ENCODE data around the gene BEST3. TPM values are rescaled to one million over a fixed set of nuclear protein-coding genes. Genes with fewer than 3 reads are reported as not detected.

Gene BEST3
- total and polyA plus RNA-seq, 7 experiments from 2014 or later: not detected

DNA sequence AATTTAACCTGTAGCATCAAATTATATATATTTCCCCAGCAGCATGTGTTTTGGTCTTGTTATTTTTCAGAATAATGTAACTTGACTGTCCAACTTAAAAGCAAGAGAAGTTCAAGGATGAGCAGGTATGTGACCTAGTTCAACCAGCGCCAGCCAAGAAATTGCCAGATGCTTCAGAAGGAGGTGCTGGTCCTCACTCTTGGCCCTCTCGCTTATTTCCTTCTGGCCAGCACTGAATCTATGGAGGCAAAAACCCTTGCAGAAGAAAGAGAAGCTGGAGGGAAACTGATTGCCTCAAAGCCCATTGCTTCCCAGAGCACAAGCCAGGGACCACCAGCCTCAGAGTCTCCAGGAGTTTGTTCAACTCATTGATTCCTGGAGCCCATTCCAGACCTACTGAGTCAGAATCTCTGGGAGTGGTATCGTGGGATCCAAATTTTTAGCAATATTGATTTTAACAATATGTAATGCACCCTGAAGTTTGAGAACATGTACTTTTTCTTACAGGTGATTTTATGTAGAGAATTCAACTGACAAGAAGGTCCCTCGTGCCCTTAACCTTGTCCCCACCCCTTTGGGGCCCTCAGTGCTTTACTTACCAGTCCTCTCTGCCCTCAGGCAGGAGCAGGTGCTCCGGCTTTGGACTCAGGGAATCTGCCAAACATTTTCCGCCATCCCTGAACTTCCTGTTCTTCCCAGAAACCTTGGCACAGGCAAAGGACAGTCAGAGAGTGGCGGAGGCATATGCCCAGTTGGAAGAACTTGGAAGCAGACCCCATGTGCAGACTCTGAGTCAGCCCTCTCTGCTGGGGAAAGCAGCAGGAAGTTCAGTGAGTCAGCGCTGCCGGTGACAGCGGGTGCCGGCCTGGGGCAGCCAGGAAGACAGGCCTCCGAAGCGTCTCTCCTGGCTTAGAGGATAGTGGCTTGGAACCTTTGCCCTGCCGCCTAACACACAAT is 10.4 kb downstream of the BEST3 start:
- intact Hi-C loops (cut with micrococcal nuclease): no loop called here
- peak in 1 of 9 donors; percentile 23 for DNase-seq
- POLR2A ChIA-PET: no interaction called here
- CTCF ChIA-PET: no interaction called here
- Histone ChIP-seq H3K27me3 (ENCODE audit: control insufficient read depth in 2 of 2, insufficient read depth in 2 of 2, low read length in 2 of 2) (no peaks in the 10 kb centered on the region), H3K4me1 (ENCODE audit: control insufficient read depth in 2 of 2, insufficient read depth in 2 of 2, low read length in 2 of 2) (no peaks in the 10 kb centered on the region), H3K36me3 (ENCODE audit: control insufficient read depth in 2 of 3, insufficient read depth in 3 of 3, low read length in 3 of 3) (no peaks in the 10 kb centered on the region), H3K4me3 (ENCODE audit: low read length) (no peak overlapping the region), H3K9me3 (ENCODE audit: control insufficient read depth in 2 of 3, low read length in 3 of 3) (no peaks in the 10 kb centered on the region), H3K27ac (ENCODE audit: low read depth, low read length) (no peak overlapping the region)
- Mint-ChIP-seq H3K4me3 (no peak overlapping the region), H3K9me3 (no peaks in the 10 kb centered on the region), H3K27me3 (peaks cover 17 to 36% (median 20%) of the 10 kb centered on the region in 5 donors), H3K27ac (peak overlapping the region in 1 of 9 donors; percentile 5), H3K4me1 (peaks cover 0 to 5% (median 0%) of the 10 kb centered on the region in 7 donors), H3K36me3 (no peaks in the 10 kb centered on the region)
- ATAC-seq: peak; percentile 69

GRCh38 chr12:69688021-69688420 is 11.1 kb downstream of the BEST3 start:
- H3K4me3 Mint-ChIP-seq: no peak overlapping the region
- ATAC-seq: no peak
- H3K9me3 Mint-ChIP-seq: no peaks in the 10 kb centered on the region
- H3K27ac ChIP-seq (ENCODE audit: low read depth, low read length): no peak overlapping the region
- DNase-seq: no peak
- ChIA-PET CTCF (no interaction called here), POLR2A (no interaction called here)
- peaks cover 17 to 36% (median 20%) of the 10 kb centered on the region in 5 donors for H3K27me3 Mint-ChIP-seq
- no peaks in the 10 kb centered on the region for H3K9me3 ChIP-seq (ENCODE audit: control insufficient read depth in 2 of 3, low read length in 3 of 3)
- H3K4me1 Mint-ChIP-seq: peaks cover 0 to 5% (median 0%) of the 10 kb centered on the region in 7 donors
- no peak overlapping the region for H3K27ac Mint-ChIP-seq
- intact Hi-C loops (cut with micrococcal nuclease): no loop called here
- no peaks in the 10 kb centered on the region for H3K36me3 ChIP-seq (ENCODE audit: control insufficient read depth in 2 of 3, insufficient read depth in 3 of 3, low read length in 3 of 3)
- H3K4me3 ChIP-seq (ENCODE audit: low read length): no peak overlapping the region
- no peaks in the 10 kb centered on the region for H3K36me3 Mint-ChIP-seq
- H3K27me3 ChIP-seq (ENCODE audit: control insufficient read depth in 2 of 2, insufficient read depth in 2 of 2, low read length in 2 of 2): no peaks in the 10 kb centered on the region
- H3K4me1 ChIP-seq (ENCODE audit: control insufficient read depth in 2 of 2, insufficient read depth in 2 of 2, low read length in 2 of 2): no peaks in the 10 kb centered on the region

DNA sequence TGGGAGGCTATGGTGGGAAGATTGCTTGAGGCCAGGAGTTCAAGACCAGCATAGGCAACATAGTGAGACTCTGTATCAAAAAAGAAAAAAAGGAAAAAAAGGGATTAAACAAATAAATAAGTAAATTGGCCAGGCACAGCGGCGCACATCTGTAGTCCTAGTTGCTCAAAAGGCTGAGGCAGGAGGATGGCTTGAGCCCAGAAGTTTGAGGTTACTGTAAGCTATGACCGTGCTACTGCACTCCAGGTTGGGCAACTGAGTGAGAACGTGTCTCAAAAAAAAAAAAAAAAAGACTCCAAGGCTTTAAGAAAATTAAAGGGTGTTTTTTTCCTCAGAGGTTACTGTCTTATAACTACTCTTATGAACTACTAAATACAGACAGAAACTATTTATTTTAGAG is 11.7 kb downstream of the BEST3 start:
- Mint-ChIP-seq H3K36me3 (no peaks in the 10 kb centered on the region), H3K4me1 (peaks cover 0 to 5% (median 0%) of the 10 kb centered on the region in 7 donors), H3K27me3 (peaks cover 17 to 36% (median 23%) of the 10 kb centered on the region in 5 donors), H3K4me3 (no peak overlapping the region), H3K27ac (no peak overlapping the region), H3K9me3 (no peaks in the 10 kb centered on the region)
- Histone ChIP-seq H3K27me3 (ENCODE audit: control insufficient read depth in 2 of 2, insufficient read depth in 2 of 2, low read length in 2 of 2) (no peaks in the 10 kb centered on the region), H3K27ac (ENCODE audit: low read depth, low read length) (no peak overlapping the region), H3K4me3 (ENCODE audit: low read length) (no peak overlapping the region), H3K9me3 (ENCODE audit: control insufficient read depth in 2 of 3, low read length in 3 of 3) (no peaks in the 10 kb centered on the region), H3K36me3 (ENCODE audit: control insufficient read depth in 2 of 3, insufficient read depth in 3 of 3, low read length in 3 of 3) (no peaks in the 10 kb centered on the region), H3K4me1 (ENCODE audit: control insufficient read depth in 2 of 2, insufficient read depth in 2 of 2, low read length in 2 of 2) (no peaks in the 10 kb centered on the region)
- ChIA-PET CTCF (no interaction called here), POLR2A (no interaction called here)
- ATAC-seq: no peak
- intact Hi-C loops (cut with micrococcal nuclease): no loop called here
- DNase-seq: no peak

DNA sequence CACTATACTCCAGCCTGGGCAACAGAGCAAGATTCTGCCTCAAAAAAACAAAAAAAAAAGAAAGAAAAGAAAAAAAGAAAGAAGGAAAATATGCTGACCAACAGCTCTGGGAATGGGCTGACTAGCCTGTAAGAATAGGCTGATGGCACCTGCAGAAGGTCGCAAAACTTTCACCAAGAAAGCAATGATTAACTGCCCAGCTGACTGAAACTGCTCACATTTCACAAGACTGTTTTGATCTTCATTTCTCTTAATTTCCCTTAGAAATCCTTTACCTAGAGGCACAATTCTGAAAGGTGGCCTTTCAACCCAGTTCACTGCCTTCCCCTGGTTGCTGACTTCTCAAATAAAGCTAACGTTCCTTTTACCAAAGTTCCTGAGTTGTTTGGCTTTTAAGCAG is 12.4 kb downstream of the BEST3 start:
- H3K27ac ChIP-seq (ENCODE audit: low read depth, low read length): no peak overlapping the region
- DNase-seq: no peak
- ChIA-PET CTCF (no interaction called here), POLR2A (no interaction called here)
- H3K27me3 ChIP-seq (ENCODE audit: control insufficient read depth in 2 of 2, insufficient read depth in 2 of 2, low read length in 2 of 2): no peaks in the 10 kb centered on the region
- Mint-ChIP-seq H3K27me3 (peaks cover 17 to 33% (median 23%) of the 10 kb centered on the region in 5 donors), H3K27ac (no peak overlapping the region), H3K4me3 (no peak overlapping the region), H3K9me3 (no peaks in the 10 kb centered on the region), H3K36me3 (no peaks in the 10 kb centered on the region), H3K4me1 (peaks cover 0 to 5% (median 0%) of the 10 kb centered on the region in 7 donors)
- no peak for ATAC-seq
- no peaks in the 10 kb centered on the region for H3K4me1 ChIP-seq (ENCODE audit: control insufficient read depth in 2 of 2, insufficient read depth in 2 of 2, low read length in 2 of 2)
- H3K4me3 ChIP-seq (ENCODE audit: low read length): no peak overlapping the region
- no peaks in the 10 kb centered on the region for H3K36me3 ChIP-seq (ENCODE audit: control insufficient read depth in 2 of 3, insufficient read depth in 3 of 3, low read length in 3 of 3)
- no peaks in the 10 kb centered on the region for H3K9me3 ChIP-seq (ENCODE audit: control insufficient read depth in 2 of 3, low read length in 3 of 3)
- intact Hi-C loops (cut with micrococcal nuclease): no loop called here

DNA sequence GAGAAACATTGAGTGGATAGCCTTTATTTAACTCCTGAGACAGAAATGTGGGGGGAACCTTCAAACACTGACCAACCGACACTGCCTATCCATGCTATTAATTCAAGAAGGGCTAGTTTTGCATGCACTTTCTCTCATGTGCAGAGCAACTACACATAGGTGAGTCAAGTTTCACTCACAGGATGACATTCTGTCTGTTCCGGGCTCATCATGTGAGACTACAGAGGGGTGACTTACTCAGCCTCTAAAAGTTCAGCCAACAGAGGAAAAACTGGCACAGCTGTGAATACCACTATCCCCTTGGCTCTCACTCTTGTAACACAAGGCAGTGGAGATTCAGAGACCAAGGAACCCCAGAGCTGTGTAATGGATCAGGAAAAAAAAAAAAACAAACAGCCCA is 13.3 kb downstream of the BEST3 start:
- H3K4me3 ChIP-seq (ENCODE audit: low read length): no peak overlapping the region
- no peaks in the 10 kb centered on the region for H3K9me3 Mint-ChIP-seq

GRCh38 chr12:69684466-69684865 is 14.6 kb downstream of the BEST3 start:
- no peaks in the 10 kb centered on the region for H3K27me3 ChIP-seq (ENCODE audit: control insufficient read depth in 2 of 2, insufficient read depth in 2 of 2, low read length in 2 of 2)
- H3K9me3 Mint-ChIP-seq: no peaks in the 10 kb centered on the region
- ATAC-seq: no peak
- H3K36me3 ChIP-seq (ENCODE audit: control insufficient read depth in 2 of 3, insufficient read depth in 3 of 3, low read length in 3 of 3): no peaks in the 10 kb centered on the region
- peaks cover 12 to 30% (median 22%) of the 10 kb centered on the region in 5 donors for H3K27me3 Mint-ChIP-seq
- H3K9me3 ChIP-seq (ENCODE audit: control insufficient read depth in 2 of 3, low read length in 3 of 3): no peaks in the 10 kb centered on the region
- H3K27ac Mint-ChIP-seq: no peak overlapping the region
- intact Hi-C loops (cut with micrococcal nuclease): no loop called here
- ChIA-PET POLR2A (no interaction called here), CTCF (no interaction called here)
- H3K4me1 ChIP-seq (ENCODE audit: control insufficient read depth in 2 of 2, insufficient read depth in 2 of 2, low read length in 2 of 2): no peaks in the 10 kb centered on the region
- H3K4me3 ChIP-seq (ENCODE audit: low read length): no peak overlapping the region
- peaks cover 0 to 5% (median 0%) of the 10 kb centered on the region in 7 donors for H3K4me1 Mint-ChIP-seq
- H3K4me3 Mint-ChIP-seq: no peak overlapping the region
- no peak overlapping the region for H3K27ac ChIP-seq (ENCODE audit: low read depth, low read length)
- DNase-seq: no peak
- no peaks in the 10 kb centered on the region for H3K36me3 Mint-ChIP-seq

More for the DNA sequence above, 13.3 kb downstream of the BEST3 start:
- H3K36me3 ChIP-seq (ENCODE audit: control insufficient read depth in 2 of 3, insufficient read depth in 3 of 3, low read length in 3 of 3): no peaks in the 10 kb centered on the region
- no peak for ATAC-seq
- no peaks in the 10 kb centered on the region for H3K4me1 ChIP-seq (ENCODE audit: control insufficient read depth in 2 of 2, insufficient read depth in 2 of 2, low read length in 2 of 2)
- Mint-ChIP-seq H3K36me3 (no peaks in the 10 kb centered on the region), H3K27ac (no peak overlapping the region), H3K4me1 (peaks cover 0 to 5% (median 0%) of the 10 kb centered on the region in 7 donors), H3K27me3 (peaks cover 15 to 30% (median 23%) of the 10 kb centered on the region in 5 donors), H3K4me3 (no peak overlapping the region)
- H3K27ac ChIP-seq (ENCODE audit: low read depth, low read length): no peak overlapping the region
- H3K9me3 ChIP-seq (ENCODE audit: control insufficient read depth in 2 of 3, low read length in 3 of 3): no peaks in the 10 kb centered on the region
- ChIA-PET CTCF (no interaction called here), POLR2A (no interaction called here)
- no peaks in the 10 kb centered on the region for H3K27me3 ChIP-seq (ENCODE audit: control insufficient read depth in 2 of 2, insufficient read depth in 2 of 2, low read length in 2 of 2)
- no peak for DNase-seq
- intact Hi-C loops (cut with micrococcal nuclease): no loop called here
